Lower leg skin (tissue), 3 donors: ENCODE data around the gene PLEKHG4B.

ENCODE experiments used
- POLR2A ChIP-seq, 2 donors: fragments of 450-650 bp; IDR thresholded peaks; one replicate each; pipeline ENCODE4 v1.6.1; 2016 to 2017; ENCODE audit warnings: antibody characterized with exemption in 2 of 2, mild to moderate bottlenecking in 1 of 2, moderate library complexity in 1 of 2
- TF ChIP-seq, protein P1 (sequence below), 3 donors: fragments of 450-650 bp; IDR thresholded peaks; one replicate each; pipeline ENCODE4 v1.5.1; 2016; ENCODE audit warnings: antibody characterized with exemption in 3 of 3, mild to moderate bottlenecking in 3 of 3, moderate library complexity in 2 of 3

DNA sequence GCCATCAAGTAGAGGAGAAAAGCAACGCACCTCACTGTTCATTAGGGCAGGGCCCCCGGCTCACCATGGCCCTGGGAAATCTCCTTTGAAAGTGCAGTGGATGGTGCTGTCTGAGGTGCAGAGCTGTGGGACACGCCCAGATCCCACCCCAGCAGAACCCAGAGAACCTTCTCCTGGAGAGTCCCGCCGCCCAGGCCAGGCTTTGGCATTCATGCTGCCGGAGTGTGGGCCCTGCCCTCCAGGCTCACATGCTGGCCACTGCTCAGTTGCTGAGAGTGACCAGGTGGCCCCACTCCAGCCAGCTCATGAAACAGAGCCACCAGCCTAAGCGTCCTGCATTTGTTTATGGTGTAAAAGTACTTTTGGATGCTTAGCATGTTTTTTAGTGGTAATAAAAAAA, 75.5 kb downstream of the PLEKHG4B start:
- TF ChIP-seq, protein P1, sequence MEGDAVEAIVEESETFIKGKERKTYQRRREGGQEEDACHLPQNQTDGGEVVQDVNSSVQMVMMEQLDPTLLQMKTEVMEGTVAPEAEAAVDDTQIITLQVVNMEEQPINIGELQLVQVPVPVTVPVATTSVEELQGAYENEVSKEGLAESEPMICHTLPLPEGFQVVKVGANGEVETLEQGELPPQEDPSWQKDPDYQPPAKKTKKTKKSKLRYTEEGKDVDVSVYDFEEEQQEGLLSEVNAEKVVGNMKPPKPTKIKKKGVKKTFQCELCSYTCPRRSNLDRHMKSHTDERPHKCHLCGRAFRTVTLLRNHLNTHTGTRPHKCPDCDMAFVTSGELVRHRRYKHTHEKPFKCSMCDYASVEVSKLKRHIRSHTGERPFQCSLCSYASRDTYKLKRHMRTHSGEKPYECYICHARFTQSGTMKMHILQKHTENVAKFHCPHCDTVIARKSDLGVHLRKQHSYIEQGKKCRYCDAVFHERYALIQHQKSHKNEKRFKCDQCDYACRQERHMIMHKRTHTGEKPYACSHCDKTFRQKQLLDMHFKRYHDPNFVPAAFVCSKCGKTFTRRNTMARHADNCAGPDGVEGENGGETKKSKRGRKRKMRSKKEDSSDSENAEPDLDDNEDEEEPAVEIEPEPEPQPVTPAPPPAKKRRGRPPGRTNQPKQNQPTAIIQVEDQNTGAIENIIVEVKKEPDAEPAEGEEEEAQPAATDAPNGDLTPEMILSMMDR (IDR thresholded peaks at IDR 0.05), result no peak
- TF ChIP-seq POLR2A (IDR thresholded peaks at IDR 0.05), result no peak
